Skin epidermis (tissue), 12 donors: Measurements from ENCODE around the gene CNTNAP2.
"Not testable (repeated sequence)": the region's sequence is repeated elsewhere in the genome, so short reads cannot be mapped to it uniquely, and the experiment has no call there.

Experiments
- H3K27ac ChIP-seq, 21 experiments: fragments of 200-600 bp; sonication (generic) in 11 of 21; one replicate each; pipeline ENCODE4 v1.5.0; 2020; ENCODE audit warnings: mild to moderate bottlenecking in 3 of 21, inconsistent platforms in 2 of 21, moderate library complexity in 2 of 21
- H3K4me3 ChIP-seq, 7 experiments: fragments of 200-600 bp; sonication (generic) in 2 of 7; one replicate each; pipeline ENCODE4 v1.5.0; 2020; ENCODE audit warnings: inconsistent platforms in 2 of 7, mild to moderate bottlenecking in 2 of 7, moderate library complexity in 1 of 7

Gene CNTNAP2

GRCh38 chr7:146138926-146139325 is 22.3 kb downstream of the CNTNAP2 start:
- no peak overlapping the region for H3K4me3 ChIP-seq

GRCh38 chr7:146146831-146147486 is 30.4 kb downstream of the CNTNAP2 start:
- Histone ChIP-seq H3K4me3 (no peak overlapping the region), H3K27ac (no peak overlapping the region)

More at GRCh38 chr7:146138926-146139325, 22.3 kb downstream of the CNTNAP2 start:
- no peak overlapping the region for H3K27ac ChIP-seq

DNA sequence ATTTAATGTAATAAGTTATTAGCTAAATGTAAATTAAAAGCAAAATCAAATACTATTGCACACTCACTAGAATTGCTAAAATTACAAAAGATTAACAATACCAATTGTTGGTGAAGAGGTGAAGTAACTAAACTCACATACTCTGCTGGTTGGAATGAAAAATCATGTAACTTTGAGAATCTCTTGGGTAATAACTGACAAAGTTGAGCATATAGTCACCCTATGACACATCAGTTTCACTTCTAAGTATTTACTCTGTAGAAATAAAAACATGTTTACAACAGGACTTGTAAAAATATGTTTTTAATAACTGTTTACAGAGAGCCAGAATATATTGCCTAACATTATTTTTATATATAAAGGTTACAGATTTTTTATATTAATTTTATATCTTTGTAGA is 33.6 kb downstream of the CNTNAP2 start:
- Histone ChIP-seq H3K4me3 (no peak overlapping the region), H3K27ac (no peak overlapping the region)

GRCh38 chr7:146172112-146172511 is 55.5 kb downstream of the CNTNAP2 start:
- H3K27ac ChIP-seq = no peak overlapping the region
- H3K4me3 ChIP-seq = no peak overlapping the region

GRCh38 chr7:146175716-146176115 is 59.1 kb downstream of the CNTNAP2 start:
- H3K4me3 ChIP-seq = no peak overlapping the region
- no peak overlapping the region for H3K27ac ChIP-seq

GRCh38 chr7:146176860-146177259 is 60.3 kb downstream of the CNTNAP2 start:
- H3K27ac ChIP-seq = no peak overlapping the region
- no peak overlapping the region for H3K4me3 ChIP-seq

DNA sequence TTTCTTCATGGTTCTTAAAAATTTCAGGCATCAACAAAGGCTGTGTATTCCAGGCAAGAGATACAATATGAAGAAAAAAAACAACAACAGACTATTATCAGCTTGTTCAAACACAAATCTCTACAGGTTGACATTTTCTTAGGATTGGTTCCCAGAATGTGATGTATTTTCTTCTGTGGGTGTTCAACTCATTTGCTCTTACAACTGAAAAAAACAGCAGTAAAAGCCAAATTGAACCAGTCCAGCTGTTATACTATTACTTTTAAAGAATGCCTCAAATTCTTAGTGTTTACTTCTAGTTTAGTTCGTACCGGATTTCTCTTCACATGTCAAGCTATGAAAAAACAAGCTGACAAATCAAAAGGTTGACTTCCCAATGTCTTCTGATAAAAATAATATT is 60.7 kb downstream of the CNTNAP2 start:
- Histone ChIP-seq H3K27ac (no peak overlapping the region), H3K4me3 (no peak overlapping the region)

- Histone ChIP-seq H3K27ac (no peak overlapping the region), H3K4me3 (no peak overlapping the region)
Measured at GRCh38 chr7:146185844-146186243, 69.2 kb downstream of the CNTNAP2 start.

DNA sequence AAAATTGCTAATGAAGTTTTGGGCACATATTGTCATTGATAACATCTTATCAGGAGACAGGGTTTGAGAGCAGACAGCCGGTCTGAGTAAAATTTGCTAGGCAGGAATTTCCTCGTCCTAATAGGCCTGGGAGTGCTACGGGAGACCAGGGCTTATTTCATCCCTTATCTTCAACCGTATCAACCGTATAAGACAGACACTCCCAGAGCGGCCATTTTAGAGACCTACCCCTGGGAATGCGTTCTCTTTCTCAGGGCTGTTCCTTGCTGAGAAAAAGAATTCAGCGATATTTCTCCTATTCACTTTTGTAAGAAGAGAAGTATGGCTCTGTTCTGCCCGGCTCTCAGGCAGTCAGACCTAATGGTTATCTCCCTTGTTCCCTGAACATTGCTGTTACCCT is 74.8 kb downstream of the CNTNAP2 start:
- H3K27ac ChIP-seq, H3K4me3 ChIP-seq: not testable (repeated sequence)

GRCh38 chr7:146201945-146202344 is 85.3 kb downstream of the CNTNAP2 start:
- H3K27ac ChIP-seq = no peak overlapping the region

DNA sequence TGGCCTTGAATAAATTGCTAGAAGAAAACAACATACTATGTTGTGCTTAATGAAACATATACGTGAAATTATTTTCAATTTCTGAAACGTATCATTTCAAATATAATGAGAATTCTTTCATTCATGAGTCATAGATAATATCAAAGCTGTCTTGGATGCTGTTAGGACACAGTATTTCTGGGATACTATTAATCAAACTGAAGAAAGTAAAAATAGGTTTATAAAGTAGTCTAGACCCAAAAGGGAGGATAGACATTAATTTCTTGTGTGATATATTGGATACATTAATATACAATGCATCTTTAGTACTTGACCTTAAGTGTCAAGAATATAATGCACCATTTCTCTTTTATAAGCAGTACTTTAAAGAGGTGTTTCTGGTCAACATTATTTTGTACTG is 89.7 kb downstream of the CNTNAP2 start:
- Histone ChIP-seq H3K4me3 (no peak overlapping the region), H3K27ac (no peak overlapping the region)

More at GRCh38 chr7:146201945-146202344, 85.3 kb downstream of the CNTNAP2 start:
- H3K4me3 ChIP-seq = no peak overlapping the region

DNA sequence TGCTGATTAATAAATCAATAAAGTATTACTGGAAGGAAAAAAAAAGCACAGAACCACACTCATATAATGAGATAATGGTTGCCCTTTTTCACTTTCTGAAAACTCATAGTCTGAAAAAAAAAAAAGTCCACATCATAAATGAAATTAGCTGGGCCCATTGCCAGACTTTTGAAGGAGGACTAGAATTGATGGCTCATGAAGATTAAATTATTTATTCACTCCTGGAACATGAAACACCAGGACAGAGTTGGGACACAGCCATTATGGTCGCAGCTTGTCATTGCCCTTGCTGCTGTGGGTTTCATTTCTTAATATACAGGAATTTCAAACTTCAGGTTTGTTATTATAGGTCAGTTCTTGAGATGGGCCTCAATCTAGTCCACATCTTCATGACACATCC is 91.9 kb downstream of the CNTNAP2 start:
- Histone ChIP-seq H3K27ac (no peak overlapping the region), H3K4me3 (no peak overlapping the region)

- no peak overlapping the region for H3K4me3 ChIP-seq
- no peak overlapping the region for H3K27ac ChIP-seq
Measured at GRCh38 chr7:146214842-146215241, 98.2 kb downstream of the CNTNAP2 start.

- H3K27ac ChIP-seq = no peak overlapping the region
Measured at GRCh38 chr7:146216396-146217041, 99.9 kb downstream of the CNTNAP2 start.

GRCh38 chr7:146223851-146224250 is 107.2 kb downstream of the CNTNAP2 start:
- no peak overlapping the region for H3K4me3 ChIP-seq
- no peak overlapping the region for H3K27ac ChIP-seq

More at GRCh38 chr7:146216396-146217041, 99.9 kb downstream of the CNTNAP2 start:
- no peak overlapping the region for H3K4me3 ChIP-seq

GRCh38 chr7:146232604-146233003 is 116.0 kb downstream of the CNTNAP2 start:
- Histone ChIP-seq H3K4me3 (no peak overlapping the region), H3K27ac (no peak overlapping the region)

DNA sequence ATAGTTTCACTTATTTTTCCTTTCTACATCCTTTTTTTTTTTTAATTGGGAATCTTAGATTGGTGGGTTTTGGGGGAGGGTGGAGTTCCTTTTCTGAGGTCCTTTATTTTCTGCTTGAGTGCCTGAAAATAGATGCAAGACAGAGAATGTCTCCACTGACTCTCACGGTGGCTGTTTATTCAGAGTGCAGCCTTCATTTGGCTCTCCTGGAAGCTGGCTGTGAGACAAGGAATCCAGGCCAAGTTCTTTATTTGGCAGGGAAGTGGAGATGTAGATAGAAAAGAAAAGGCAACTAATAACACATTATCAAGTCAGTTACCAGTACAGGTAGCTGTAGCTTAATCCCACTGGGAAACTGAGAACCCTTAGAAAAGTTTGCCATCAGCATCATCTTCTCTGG is 118.6 kb downstream of the CNTNAP2 start:
- Histone ChIP-seq H3K4me3 (no peak overlapping the region), H3K27ac (no peak overlapping the region)

DNA sequence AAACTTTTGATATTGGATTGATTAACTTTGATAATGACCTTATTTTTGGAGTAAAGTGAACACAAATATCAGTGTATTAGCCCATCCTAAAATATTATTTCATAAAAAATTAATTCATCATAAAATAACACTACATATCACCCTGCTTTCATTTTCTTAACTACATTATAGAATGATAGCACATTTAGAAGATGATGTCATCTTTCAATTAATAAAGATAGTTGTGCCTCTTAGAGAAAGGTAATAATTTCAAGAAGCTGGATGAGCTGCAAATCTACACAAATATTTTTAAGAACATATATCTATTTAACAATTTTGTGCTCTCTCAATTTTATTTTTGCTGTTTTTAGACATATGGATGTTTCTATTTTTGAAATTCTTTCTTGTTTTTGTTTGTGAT is 126.1 kb downstream of the CNTNAP2 start:
- Histone ChIP-seq H3K4me3 (no peak overlapping the region), H3K27ac (no peak overlapping the region)

GRCh38 chr7:146247991-146248390 is 131.4 kb downstream of the CNTNAP2 start:
- H3K27ac ChIP-seq, H3K4me3 ChIP-seq: not testable (repeated sequence)

DNA sequence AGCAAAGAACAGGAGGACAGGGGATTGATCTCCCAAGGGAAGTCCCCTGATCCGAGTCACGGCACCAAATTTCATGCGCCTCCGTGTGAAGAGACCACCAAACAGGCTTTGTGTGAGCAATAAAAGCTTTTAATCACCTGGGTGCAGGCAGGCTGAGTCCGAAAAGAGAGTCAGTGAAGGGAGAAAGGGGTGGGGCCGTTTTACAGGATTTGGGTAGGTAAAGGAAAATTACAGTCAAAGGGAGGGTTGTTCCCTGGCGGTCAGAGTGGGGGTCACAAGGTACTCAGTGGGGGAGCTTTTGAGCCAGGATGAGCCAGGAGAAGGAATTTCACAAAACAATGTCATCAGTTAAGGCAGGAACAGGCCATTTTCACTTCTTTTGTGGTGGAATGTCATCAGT is 132.1 kb downstream of the CNTNAP2 start:
- H3K27ac ChIP-seq, H3K4me3 ChIP-seq: not testable (repeated sequence)

- H3K4me3 ChIP-seq = no peak overlapping the region
- no peak overlapping the region for H3K27ac ChIP-seq
Measured at GRCh38 chr7:146249272-146249671, 132.7 kb downstream of the CNTNAP2 start.

DNA sequence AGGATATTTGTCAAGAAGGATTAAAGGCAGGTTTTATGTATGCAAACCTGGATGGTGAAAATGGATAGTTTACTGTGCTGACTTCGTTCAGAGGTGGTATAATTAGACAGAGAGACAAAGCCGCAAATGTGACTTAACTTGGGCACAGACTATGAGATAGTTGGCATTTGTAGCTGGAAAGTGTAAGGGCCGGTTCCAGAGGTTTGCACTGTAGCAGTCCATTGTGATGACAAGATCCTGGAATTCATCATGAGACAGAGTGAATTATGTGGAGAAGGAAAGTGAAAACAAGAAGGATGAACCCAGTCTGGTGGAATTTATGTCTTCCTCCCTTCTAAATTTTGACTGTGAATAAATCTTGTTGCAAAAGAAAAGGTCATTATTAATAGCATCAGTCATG is 139.0 kb downstream of the CNTNAP2 start:
- Histone ChIP-seq H3K4me3 (no peak overlapping the region), H3K27ac (no peak overlapping the region)
